Activated naive CD4-positive, alpha-beta T cell treated with Interleukin-2 at 50 U/mL for 16 hours (primary cell): Measurements from ENCODE around the gene DAB1.

Experiments used
- DNase-seq: peaks from one replicate; pipeline ENCODE4 v3.0.0-alpha.2; 2020

Gene DAB1

GRCh38 chr1:57061369-57061768 is 362.5 kb downstream of the DAB1 start:
- no peak for DNase-seq

DNA sequence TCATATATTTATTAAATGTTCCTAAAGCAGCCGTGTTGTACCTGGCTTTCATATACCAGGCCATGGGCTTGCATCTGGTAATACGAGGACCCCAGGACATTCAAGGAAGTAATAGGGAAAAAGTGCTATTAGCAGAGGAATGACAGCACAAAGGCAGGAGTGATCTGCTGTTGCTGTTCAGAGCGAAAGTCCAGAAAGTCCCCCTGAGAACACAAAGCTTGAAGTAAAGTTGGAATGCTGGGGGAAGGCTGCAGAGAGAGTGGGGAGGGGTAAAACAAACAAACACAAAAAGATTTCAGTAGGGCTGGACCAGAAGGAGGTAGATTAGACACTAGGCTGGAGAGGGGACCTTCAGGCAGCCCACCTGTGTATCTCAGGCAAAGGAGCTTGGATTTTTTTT is 363.4 kb downstream of the DAB1 start:
- DNase-seq: no peak

DNA sequence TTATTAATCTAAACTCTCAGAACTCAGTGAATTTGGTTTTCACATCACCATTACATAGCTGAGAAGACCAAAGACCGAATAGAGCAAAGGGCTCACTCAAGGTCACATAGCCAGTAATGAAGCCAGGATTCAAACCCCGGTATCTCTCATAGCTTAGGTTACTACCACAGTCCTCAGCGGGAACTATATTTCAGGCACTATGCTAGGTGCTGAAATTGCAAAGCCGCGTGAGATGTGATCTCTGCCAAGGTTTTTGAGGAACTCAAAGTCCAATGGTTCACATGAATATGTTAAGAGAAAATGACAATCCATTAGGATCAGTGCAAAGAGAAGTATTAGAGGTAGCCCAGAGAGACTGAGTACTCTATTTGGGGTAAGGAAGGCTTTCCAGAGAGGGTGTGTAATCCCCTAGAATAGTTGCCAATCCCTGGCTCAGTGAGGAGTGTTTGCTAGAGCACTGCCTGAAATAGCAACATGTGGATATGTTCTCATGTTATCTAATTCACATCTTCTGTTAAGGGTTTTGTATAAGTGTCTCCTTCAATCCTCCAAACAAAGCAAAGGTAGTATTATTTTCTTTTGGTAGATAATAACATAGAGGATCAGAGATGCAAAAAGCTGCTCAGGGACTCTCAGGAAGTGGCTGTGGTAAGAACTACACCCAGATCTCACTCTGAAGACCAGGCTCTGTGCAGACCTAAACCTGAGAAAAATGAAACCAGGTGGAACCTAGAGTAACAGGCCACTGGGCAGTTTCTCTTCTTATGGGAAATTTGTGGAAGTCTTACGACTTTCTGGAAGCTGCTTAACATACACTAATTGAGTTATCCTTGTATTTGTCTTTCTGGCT is 365.0 kb downstream of the DAB1 start:
- DNase-seq: no peak

DNA sequence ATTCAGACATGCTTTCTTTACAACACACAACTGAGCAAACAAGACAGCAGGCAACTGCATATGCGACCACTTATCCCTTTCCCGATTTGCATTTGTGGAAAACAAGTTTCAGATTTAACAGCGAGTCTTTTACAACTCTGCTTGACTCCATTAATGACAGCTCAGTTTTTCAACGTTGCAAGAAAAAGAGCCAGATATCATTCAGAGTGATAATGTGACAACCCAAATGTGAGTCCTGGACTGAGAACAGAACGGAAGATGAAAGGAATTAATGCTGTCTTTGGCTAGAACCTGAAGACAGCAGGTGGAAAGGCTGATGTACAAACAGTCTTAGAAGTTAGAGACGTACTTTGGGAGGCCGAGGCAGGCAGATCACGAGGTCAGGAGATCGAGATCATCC is 375.0 kb downstream of the DAB1 start:
- no peak for DNase-seq

DNA sequence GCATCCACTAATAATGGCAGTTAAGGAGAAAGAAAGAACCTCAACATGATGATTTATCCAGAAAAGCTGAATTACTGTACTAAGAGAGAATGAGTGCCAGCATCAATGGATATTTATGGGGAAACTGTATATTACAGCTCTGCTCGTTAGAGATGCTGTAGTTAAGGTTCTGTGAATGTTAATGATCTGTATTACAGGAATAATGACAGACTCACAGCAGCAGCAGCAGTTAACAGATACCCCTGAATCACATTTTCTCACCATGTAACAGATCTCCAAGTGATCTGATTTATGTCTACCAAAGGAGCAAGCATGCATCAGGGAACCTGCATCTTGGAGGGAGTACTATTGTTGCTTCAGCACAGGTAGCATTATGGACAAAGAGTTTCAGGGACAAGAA is 377.4 kb downstream of the DAB1 start:
- no peak for DNase-seq

GRCh38 chr1:57041901-57042300 is 382.0 kb downstream of the DAB1 start:
- DNase-seq: no peak

GRCh38 chr1:57040811-57041210 is 383.0 kb downstream of the DAB1 start:
- DNase-seq: no peak

GRCh38 chr1:57036641-57037579 is 386.9 kb downstream of the DAB1 start:
- no peak for DNase-seq

- DNase-seq: no peak
Observed at GRCh38 chr1:57034713-57035112, 389.1 kb downstream of the DAB1 start.

- no peak for DNase-seq
Observed at GRCh38 chr1:57033222-57034001, 390.4 kb downstream of the DAB1 start.

DNA sequence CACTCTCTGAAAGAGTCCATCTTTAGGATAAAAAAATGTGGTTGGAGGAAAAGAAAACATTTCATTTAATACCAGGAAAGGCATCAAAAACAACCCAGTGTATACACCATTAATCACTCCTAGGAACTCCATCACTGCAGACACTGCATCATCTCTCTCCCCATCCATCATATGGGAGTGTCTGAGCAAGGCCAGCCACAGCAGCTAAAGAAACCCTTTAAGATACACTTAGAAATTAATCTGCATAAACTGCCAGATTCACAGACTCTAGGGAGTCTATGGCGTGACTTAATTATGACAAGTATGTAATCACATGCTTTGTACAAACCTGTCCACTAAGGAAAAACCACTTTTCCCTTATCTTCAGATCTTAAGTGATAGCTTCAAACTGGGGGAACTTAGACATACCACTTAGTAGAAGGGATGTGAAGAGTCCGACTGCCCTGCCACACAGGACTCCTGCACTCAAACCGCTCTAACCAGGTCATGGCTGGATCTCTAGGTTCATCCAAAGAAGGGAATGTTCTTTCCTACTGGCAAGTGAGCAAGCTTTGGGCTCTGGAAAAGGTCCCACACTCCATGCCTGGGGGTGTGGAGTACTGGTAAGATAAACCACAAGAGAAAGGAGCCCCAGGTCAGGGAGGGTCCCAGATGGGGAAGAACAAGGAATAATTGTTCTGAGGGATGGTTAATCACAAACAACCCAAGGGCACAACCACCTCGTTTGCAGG is 397.1 kb downstream of the DAB1 start:
- DNase-seq: no peak

- DNase-seq: no peak
Observed at GRCh38 chr1:57024855-57025254, 399.0 kb downstream of the DAB1 start.

GRCh38 chr1:57024428-57024827 is 399.4 kb downstream of the DAB1 start:
- no peak for DNase-seq

DNA sequence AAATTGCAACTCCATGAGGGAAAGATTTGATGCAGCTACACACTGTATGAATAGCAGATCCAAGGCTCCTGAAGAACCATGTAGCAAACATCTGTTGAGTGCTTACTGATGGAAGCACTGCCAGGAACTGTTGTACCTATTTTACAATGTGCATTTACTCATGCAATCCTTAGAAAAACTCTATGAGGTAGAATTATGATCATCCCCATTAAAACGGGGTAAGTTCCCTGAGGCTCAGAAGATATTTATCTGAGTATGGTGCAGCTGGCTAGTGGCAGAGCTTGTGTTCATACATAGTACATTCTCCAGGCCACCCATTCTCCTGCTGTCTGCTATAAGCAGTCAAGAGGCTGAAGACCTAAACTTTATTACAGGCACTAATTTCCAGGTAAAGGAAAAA is 403.6 kb downstream of the DAB1 start:
- DNase-seq: no peak

DNA sequence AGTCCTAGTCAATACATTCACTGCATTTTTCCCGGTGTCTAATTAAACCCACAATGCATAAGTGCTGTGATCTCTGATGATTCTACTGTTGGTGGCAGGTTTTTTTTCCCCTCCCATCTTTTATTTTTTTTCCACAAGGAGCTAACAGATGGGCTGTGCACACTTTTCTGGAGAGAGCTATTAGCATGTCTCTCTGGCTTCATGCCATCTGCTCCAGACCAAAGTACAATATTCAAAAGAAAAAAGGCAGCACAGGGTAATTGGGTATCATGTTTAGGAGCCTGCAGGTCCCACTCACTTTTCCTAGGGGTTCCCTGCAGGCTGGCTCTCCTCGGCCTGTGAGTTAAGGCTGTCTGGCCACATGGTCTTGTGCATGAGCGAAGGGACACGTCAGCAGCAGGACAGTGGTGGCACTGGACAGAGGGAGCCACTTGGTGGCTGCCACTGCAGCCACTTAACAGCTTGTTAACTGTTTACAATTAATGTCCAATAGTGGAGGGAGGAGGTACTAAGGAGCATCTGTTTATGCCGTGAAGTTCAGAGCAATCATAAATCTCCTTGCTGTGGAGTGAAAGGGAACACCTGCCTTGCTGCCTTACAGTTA is 404.5 kb downstream of the DAB1 start:
- no peak for DNase-seq

- DNase-seq: no peak
Observed at GRCh38 chr1:57018119-57018518, 405.7 kb downstream of the DAB1 start.

DNA sequence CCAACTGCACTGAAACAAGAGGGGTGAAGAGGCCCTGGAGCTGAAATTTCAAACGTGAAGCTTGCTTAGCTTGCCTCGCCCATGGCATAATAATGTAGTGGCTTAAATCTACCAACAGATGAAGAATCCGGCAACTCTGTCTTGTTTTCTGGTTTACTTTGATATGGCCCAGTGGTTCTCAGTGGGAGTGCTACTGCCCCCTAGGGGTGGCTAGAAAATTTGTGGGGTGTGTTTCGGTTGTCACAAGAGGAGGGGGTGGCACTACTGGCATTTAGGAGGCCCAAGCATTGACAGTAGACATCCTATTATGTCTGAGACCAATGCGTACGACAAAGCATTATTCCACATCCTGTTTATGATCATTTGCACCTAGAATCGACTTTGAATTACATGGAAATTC is 406.1 kb downstream of the DAB1 start:
- no peak for DNase-seq

- no peak for DNase-seq
Observed at GRCh38 chr1:57017200-57017599, 406.7 kb downstream of the DAB1 start.

GRCh38 chr1:57015071-57015470 is 408.8 kb downstream of the DAB1 start:
- no peak for DNase-seq

DNA sequence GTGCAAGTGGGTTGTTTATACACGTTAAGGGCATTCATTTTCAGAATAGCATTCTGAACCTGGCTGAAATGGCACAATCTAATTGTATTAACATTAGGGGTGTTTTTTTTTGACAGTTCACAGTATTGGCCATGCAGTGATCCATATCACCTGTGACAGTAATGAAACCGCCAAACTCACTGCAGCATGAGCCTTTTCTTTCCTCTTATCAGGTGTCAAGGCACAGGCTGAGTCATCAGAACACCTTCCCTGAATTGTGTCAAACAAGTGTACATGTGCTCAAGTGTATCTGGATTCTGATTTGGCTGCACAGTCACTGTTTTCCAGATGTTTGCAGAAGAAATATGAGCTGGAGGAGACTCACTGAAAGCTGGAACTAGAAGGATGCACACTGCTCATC is 410.3 kb downstream of the DAB1 start:
- no peak for DNase-seq

GRCh38 chr1:57012315-57012714 is 411.5 kb downstream of the DAB1 start:
- DNase-seq: no peak

- DNase-seq: no peak
Observed at GRCh38 chr1:57010511-57010910, 413.3 kb downstream of the DAB1 start.
